ENCODE results near the gene TIMMDC1. TPM values are rescaled to one million over a fixed set of nuclear protein-coding genes. Genes with fewer than 3 reads are reported as not detected.
A peak's percentile ranks its signal among the peaks of the same experiment; 100 is the strongest.

The TIMMDC1 gene
- total RNA-seq, 1 donor from 2014 or later, result 302 TPM

DNA sequence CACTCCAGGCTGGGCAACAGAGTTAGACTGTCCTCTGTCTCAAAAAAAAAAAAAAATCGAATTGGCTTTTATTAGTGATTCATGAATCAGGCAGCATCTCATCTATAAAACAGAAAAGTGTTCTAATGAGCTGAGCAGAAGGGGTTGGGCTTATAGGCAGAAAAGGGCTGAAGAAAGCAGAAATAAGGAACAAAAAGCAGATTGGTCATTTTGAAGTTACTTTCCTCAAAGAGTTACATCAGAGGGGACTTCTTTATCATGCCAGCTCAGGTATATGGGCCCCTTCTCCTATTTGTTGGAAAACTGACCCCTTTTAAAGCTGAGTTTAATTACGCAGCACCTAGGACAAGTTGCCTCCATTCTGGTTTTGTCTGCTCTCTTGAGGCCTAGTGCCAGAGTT lies 30.3 kb upstream of the TIMMDC1 start:
- intact Hi-C loops (cut with micrococcal nuclease), result no loop called here
- peaks cover 41% of the 10 kb centered on the region for H3K4me1 ChIP-seq
- peak overlapping the region; percentile 92 for H3K27ac ChIP-seq (replicated peaks)
- TF ChIP-seq CTCF (IDR thresholded peaks at IDR 0.05; ENCODE audit: borderline replicate concordance), result no peak
- H3K36me3 ChIP-seq, result peaks cover 19% of the 10 kb centered on the region
- H3K9me3 ChIP-seq (replicated peaks), result no peaks in the 10 kb centered on the region
- DNase-seq, result no peak
- H3K27me3 ChIP-seq (ENCODE audit: low read depth), result no peaks in the 10 kb centered on the region
- H3K4me3 ChIP-seq, result peak overlapping the region; percentile 99

GRCh38 chr3:119469418-119470189 lies 28.7 kb upstream of the TIMMDC1 start:
- intact Hi-C loops (cut with micrococcal nuclease), result no loop called here
- Histone ChIP-seq H3K36me3 (peaks cover 32% of the 10 kb centered on the region), H3K9me3 (replicated peaks) (no peaks in the 10 kb centered on the region), H3K27me3 (ENCODE audit: low read depth) (no peaks in the 10 kb centered on the region), H3K4me1 (peaks cover 30% of the 10 kb centered on the region), H3K4me3 (peak overlapping the region; percentile 99), H3K27ac (replicated peaks) (peak overlapping the region; percentile 92)
- TF ChIP-seq CTCF (IDR thresholded peaks at IDR 0.05; ENCODE audit: borderline replicate concordance), result no peak
- no peak for DNase-seq

DNA sequence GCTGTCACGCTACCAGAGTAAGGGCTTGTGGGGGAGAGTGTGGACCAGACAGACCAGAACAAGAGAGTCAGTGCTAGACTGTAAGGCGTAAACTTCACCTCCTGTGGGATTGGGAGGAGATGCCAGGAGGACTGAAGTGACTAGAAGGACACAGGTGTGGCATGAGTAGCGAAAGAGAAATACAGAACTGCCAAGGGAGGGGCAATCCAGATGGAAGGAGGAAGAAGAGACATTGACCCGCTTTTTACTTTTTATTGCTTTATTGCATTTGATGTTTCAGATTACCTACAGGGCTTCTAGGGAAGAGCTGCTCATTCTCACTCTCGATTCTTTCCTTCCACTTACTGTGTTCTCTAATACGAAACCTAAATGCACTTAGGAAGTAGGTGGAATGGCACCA lies 27.5 kb upstream of the TIMMDC1 start:
- Histone ChIP-seq H3K4me1 (peaks cover 30% of the 10 kb centered on the region), H3K27ac (replicated peaks) (no peak overlapping the region), H3K4me3 (no peak overlapping the region), H3K27me3 (ENCODE audit: low read depth) (no peaks in the 10 kb centered on the region), H3K36me3 (peaks cover 43% of the 10 kb centered on the region), H3K9me3 (replicated peaks) (no peaks in the 10 kb centered on the region)
- DNase-seq, result no peak
- intact Hi-C loops (cut with micrococcal nuclease), result no loop called here
- no peak for TF ChIP-seq CTCF (IDR thresholded peaks at IDR 0.05; ENCODE audit: borderline replicate concordance)

DNA sequence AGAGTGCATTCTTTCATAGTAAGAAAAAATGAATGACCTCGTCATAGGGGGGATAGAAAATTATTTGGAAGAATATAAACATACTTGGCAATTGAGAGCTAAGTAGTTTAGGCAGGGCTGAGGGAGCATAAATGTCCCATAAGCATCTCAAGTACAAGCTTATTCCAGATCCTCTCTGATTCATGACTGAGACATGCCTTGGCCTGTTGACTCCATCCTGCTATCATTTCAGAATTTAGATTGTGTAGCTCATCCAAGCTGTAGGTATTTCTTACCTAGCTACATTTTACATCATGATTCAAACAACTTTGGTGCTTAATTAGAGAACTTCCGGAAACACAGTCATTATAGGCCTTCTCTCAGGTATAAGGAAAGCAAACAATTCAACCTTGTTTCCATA lies 17.3 kb upstream of the TIMMDC1 start:
- DNase-seq, result no peak
- H3K4me3 ChIP-seq, result no peak overlapping the region
- peaks cover 84% of the 10 kb centered on the region for H3K36me3 ChIP-seq
- TF ChIP-seq CTCF (IDR thresholded peaks at IDR 0.05; ENCODE audit: borderline replicate concordance), result no peak
- H3K27ac ChIP-seq (replicated peaks), result no peak overlapping the region
- no peaks in the 10 kb centered on the region for H3K4me1 ChIP-seq
- H3K27me3 ChIP-seq (ENCODE audit: low read depth), result no peaks in the 10 kb centered on the region
- intact Hi-C loops (cut with micrococcal nuclease), result no loop called here
- H3K9me3 ChIP-seq (replicated peaks), result no peaks in the 10 kb centered on the region

DNA sequence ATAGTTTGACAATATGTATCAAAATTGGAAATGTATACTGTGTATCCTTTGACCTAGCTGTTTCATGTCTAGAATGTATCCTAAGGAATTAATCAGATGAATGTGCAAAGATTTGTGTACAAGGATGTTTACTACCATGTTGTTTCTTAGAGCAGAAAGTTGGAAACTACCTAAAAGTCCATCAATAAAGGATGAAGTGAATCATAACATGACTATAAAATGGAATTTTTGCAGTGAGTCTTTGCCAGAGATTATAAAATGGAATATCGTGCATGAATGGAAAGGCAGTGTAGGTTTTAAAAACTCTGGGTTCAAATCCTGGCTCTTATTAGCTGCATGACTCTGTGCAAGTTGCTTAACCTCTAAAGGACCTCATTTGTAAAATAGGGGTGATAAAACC lies 15.2 kb upstream of the TIMMDC1 start:
- peaks cover 90% of the 10 kb centered on the region for H3K36me3 ChIP-seq
- DNase-seq, result no peak
- no peaks in the 10 kb centered on the region for H3K27me3 ChIP-seq (ENCODE audit: low read depth)
- TF ChIP-seq CTCF (IDR thresholded peaks at IDR 0.05; ENCODE audit: borderline replicate concordance), result no peak
- intact Hi-C loops (cut with micrococcal nuclease), result no loop called here
- H3K9me3 ChIP-seq (replicated peaks), result no peaks in the 10 kb centered on the region
- H3K27ac ChIP-seq (replicated peaks), result no peak overlapping the region
- H3K4me1 ChIP-seq, result no peaks in the 10 kb centered on the region
- H3K4me3 ChIP-seq, result no peak overlapping the region

Measured in left ventricle myocardium inferior (tissue), 1 donor.